ENCODE results near the gene SH3RF1. TPM values are rescaled to one million over a fixed set of nuclear protein-coding genes. Genes with fewer than 3 reads are reported as not detected.

Gene SH3RF1
- total RNA-seq, 1 donor from 2014 or later, result 21.6 TPM

DNA sequence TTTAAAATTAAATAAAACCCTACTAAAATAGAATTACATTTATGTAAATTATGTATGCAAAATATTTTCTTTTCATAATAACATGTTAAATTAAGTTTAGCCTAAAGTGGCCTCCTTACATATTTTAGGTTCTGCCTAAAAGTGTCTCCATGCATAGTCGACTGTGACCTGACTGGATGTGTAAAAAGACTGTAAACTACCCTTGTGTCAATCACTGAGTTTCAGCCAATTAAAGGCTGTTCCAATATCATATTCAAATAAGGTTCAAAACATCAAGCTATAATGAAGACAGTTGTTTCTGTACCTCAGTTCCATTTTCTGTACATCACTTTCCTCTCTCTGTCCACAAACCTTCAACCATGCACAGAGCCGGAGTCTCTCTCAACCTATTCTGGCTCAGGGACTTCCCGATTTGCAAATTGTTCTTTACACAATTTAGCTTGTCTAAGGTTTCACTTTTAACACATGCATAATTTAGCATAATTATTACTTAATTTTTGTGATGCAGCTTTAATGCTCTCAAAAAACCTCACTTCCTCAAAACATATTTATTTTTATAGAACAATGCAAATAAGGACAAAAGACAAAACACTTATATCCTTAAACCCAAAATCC, 60.1 kb downstream of the SH3RF1 start:
- Mint-ChIP-seq H3K27ac (no peak overlapping the region), H3K36me3 (peaks cover 45% of the 10 kb centered on the region), H3K9me3 (peaks cover 17% of the 10 kb centered on the region), H3K4me1 (ENCODE audit: unreplicated experiment) (peaks cover 22% of the 10 kb centered on the region), H3K27me3 (no peaks in the 10 kb centered on the region), H3K4me3 (no peak overlapping the region)
- TF ChIP-seq, protein P1, sequence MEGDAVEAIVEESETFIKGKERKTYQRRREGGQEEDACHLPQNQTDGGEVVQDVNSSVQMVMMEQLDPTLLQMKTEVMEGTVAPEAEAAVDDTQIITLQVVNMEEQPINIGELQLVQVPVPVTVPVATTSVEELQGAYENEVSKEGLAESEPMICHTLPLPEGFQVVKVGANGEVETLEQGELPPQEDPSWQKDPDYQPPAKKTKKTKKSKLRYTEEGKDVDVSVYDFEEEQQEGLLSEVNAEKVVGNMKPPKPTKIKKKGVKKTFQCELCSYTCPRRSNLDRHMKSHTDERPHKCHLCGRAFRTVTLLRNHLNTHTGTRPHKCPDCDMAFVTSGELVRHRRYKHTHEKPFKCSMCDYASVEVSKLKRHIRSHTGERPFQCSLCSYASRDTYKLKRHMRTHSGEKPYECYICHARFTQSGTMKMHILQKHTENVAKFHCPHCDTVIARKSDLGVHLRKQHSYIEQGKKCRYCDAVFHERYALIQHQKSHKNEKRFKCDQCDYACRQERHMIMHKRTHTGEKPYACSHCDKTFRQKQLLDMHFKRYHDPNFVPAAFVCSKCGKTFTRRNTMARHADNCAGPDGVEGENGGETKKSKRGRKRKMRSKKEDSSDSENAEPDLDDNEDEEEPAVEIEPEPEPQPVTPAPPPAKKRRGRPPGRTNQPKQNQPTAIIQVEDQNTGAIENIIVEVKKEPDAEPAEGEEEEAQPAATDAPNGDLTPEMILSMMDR (conservative IDR thresholded peaks at IDR 0.05), result no peak
- no peak for DNase-seq (ENCODE audit: extremely low spot score, unreplicated experiment)

- Mint-ChIP-seq H3K27ac (no peak overlapping the region), H3K9me3 (peaks cover 17% of the 10 kb centered on the region), H3K36me3 (peaks cover 34% of the 10 kb centered on the region), H3K4me1 (ENCODE audit: unreplicated experiment) (peaks cover 31% of the 10 kb centered on the region), H3K4me3 (no peak overlapping the region), H3K27me3 (no peaks in the 10 kb centered on the region)
- no peak for DNase-seq (ENCODE audit: extremely low spot score, unreplicated experiment)
- TF ChIP-seq, protein P1 (conservative IDR thresholded peaks at IDR 0.05), result no peak
Observed at GRCh38 chr4:169209388-169209883, 61.3 kb downstream of the SH3RF1 start.

DNA sequence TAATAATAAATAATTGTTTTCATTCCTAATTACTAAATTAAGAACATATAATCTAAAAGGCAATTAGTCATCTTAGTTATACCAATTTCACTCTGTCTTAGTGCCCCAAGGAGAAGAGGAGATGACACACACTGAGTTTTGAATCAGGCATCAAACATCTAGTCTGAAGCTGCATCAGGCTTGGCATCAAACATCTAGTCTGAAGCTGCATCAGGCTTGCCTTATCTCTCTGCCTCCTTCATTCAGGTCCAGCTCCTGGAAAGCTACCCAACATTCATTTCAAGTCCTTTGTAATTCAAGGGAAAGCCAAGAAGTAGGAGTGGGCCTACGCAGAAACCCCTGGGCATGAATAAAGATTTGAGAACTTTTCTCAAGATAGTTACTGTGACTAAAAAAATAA, 62.2 kb downstream of the SH3RF1 start:
- TF ChIP-seq, protein P1 (conservative IDR thresholded peaks at IDR 0.05), result no peak
- H3K4me1 Mint-ChIP-seq (ENCODE audit: unreplicated experiment), result peaks cover 39% of the 10 kb centered on the region
- H3K27ac Mint-ChIP-seq, result no peak overlapping the region
- peaks cover 9% of the 10 kb centered on the region for H3K9me3 Mint-ChIP-seq
- H3K36me3 Mint-ChIP-seq, result peaks cover 27% of the 10 kb centered on the region
- no peak for DNase-seq (ENCODE audit: extremely low spot score, unreplicated experiment)
- no peaks in the 10 kb centered on the region for H3K27me3 Mint-ChIP-seq
- peak overlapping the region; percentile 32 for H3K4me3 Mint-ChIP-seq

DNA sequence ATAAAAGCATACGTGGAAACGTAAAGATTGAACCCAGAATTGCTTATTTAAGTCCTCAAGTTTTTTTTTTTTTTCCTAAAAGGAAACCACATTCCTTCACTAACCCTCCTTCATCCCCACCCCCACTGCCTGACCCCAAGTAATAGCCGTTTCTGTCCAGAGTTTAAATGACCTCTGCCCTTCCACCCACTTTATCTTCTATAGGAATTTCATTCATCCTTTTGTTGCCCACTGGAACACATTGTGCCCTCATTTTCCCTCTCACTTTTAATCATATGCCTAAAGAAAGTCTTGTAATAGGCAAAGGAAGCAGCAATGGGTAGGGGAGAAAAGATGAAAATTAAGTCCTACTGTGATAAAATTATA, 62.7 kb downstream of the SH3RF1 start:
- Mint-ChIP-seq H3K4me1 (ENCODE audit: unreplicated experiment) (peaks cover 39% of the 10 kb centered on the region), H3K27ac (peak overlapping the region; percentile 15), H3K4me3 (peak overlapping the region; percentile 18), H3K9me3 (peaks cover 5% of the 10 kb centered on the region), H3K36me3 (peaks cover 23% of the 10 kb centered on the region), H3K27me3 (no peaks in the 10 kb centered on the region)
- no peak for DNase-seq (ENCODE audit: extremely low spot score, unreplicated experiment)
- TF ChIP-seq, protein P1 (conservative IDR thresholded peaks at IDR 0.05), result no peak

DNA sequence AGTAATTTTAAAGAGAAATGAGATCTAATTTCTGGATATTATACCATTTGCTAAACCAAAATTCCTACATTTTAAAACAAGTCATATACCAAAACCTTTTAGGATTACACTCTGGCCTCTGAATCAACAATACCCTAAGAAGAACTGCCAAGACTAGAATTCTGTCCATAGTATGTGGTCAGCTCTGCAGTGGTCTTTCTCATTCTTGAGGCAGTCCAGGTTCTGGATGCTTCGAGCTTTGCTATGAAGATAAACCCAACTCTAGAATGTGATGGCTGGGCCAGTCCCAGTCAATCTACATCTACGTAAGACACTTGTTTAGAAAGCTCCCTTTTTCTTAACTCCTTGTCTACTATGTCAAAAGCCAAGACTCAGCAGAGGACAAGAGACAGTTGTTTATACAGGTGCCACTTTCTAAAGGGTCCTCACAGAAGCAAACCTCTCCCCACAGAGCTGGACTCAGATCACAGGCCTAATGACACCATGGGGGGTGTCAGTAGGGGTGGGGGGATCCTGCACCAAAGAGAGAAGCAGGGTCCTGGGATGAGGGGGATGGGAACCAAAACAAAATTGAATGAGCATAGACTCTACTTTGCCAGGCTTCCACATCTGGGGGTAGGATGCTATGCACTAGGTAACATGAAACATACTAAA, 63.2 kb downstream of the SH3RF1 start:
- H3K4me1 Mint-ChIP-seq (ENCODE audit: unreplicated experiment), result peaks cover 39% of the 10 kb centered on the region

More for the DNA sequence above, 63.2 kb downstream of the SH3RF1 start:
- H3K4me3 Mint-ChIP-seq, result no peak overlapping the region
- H3K27ac Mint-ChIP-seq, result no peak overlapping the region
- no peak for DNase-seq (ENCODE audit: extremely low spot score, unreplicated experiment)
- TF ChIP-seq, protein P1 (conservative IDR thresholded peaks at IDR 0.05), result no peak
- peaks cover 4% of the 10 kb centered on the region for H3K9me3 Mint-ChIP-seq
- H3K27me3 Mint-ChIP-seq, result no peaks in the 10 kb centered on the region
- H3K36me3 Mint-ChIP-seq, result peaks cover 20% of the 10 kb centered on the region

Measured in type B pancreatic cell (in vitro differentiated cells).